Sciatic nerve (tissue), 2 donors: ENCODE data around the gene TTC21A. TPM values are rescaled to one million over a fixed set of nuclear protein-coding genes. Genes with fewer than 3 reads are reported as not detected.
"Not testable (repeated sequence)": the region's sequence is repeated elsewhere in the genome, so short reads cannot be mapped to it uniquely, and the experiment has no call there.

Experiments used
- ATAC-seq: fragments of 200-7000 bp; cut with Tn5 transposase; one replicate; pipeline ENCODE4 v1.9.1; 2020; ENCODE audit warnings: mild to moderate bottlenecking, moderate library complexity
- DNase-seq: peaks from one replicate; pipeline ENCODE4 v3.0.0-alpha.2; 2020; ENCODE audit warnings: low spot score
- intact Hi-C: fragments of 100-400 bp; cut with DNase I; formaldehyde crosslinking; loops from one replicate; pipeline ENCODE4 v1.14.2; 2022
- total RNA-seq: library from RNA; stranded (reverse); fragmentation: NEBNext Ultra II Directional; extraction: Animal tissue kit (Norgen Biotek cat#: 25700); gene quantifications from one replicate; pipeline ENCODE4 v1.2.1, GENCODE V29; 2021
- donor health status: DM: no; HTN: no; CAD: no.
- donor health status: DM: no; HTN: no; CAD: no.

TTC21A gene, protein sequence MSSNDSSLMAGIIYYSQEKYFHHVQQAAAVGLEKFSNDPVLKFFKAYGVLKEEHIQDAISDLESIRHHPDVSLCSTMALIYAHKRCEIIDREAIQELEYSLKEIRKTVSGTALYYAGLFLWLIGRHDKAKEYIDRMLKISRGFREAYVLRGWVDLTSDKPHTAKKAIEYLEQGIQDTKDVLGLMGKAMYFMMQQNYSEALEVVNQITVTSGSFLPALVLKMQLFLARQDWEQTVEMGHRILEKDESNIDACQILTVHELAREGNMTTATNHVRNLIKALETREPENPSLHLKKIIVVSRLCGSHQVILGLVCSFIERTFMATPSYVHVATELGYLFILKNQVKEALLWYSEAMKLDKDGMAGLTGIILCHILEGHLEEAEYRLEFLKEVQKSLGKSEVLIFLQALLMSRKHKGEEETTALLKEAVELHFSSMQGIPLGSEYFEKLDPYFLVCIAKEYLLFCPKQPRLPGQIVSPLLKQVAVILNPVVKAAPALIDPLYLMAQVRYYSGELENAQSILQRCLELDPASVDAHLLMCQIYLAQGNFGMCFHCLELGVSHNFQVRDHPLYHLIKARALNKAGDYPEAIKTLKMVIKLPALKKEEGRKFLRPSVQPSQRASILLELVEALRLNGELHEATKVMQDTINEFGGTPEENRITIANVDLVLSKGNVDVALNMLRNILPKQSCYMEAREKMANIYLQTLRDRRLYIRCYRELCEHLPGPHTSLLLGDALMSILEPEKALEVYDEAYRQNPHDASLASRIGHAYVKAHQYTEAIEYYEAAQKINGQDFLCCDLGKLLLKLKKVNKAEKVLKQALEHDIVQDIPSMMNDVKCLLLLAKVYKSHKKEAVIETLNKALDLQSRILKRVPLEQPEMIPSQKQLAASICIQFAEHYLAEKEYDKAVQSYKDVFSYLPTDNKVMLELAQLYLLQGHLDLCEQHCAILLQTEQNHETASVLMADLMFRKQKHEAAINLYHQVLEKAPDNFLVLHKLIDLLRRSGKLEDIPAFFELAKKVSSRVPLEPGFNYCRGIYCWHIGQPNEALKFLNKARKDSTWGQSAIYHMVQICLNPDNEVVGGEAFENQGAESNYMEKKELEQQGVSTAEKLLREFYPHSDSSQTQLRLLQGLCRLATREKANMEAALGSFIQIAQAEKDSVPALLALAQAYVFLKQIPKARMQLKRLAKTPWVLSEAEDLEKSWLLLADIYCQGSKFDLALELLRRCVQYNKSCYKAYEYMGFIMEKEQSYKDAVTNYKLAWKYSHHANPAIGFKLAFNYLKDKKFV (N-terminal part only)
- 13.4 TPM for total RNA-seq

DNA sequence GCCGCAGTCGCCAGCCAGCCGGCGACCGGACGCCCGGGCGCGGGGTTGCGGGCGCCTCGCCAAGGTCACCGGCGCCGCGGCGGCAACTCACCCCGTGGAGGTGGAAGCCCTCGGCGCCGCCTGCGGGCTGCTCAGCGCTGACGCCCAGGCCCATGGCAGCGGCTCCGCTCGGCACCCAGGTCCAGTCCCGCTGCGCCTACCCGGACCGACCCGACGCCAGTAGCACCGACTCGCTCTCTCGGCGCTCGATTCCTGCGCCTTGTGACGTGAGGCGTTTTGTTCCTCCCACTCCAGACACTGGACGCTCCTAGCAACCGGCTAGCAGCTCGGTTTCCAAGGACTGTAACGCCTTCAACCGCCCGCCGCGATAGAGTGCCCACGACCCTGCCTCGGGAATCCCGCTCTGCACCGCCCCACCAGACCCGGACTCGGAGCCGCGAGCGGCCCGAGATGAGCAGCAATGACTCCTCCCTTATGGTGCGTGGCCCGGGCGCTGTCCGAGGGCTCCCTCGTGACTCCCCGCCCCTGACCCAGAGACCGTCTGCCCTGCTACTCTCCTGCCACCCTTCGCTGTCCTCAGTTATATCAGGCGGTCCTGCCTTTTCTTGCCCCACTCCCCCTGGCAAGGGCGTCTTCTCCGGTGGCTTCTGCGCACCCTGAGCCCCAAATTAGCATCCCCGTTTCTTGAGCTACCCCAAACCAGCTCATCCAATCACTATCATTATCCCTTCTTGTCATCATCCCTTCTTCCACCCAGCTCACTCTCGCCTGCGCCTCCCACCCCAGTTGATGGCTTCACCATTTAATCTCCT lies at the start of gene TTC21A, which contains the start of gene GORASP1:
Gene TTC21A, plus strand, starts transcription at position 293 of the 812 bp plus-strand sequence. Its CDS starts 158 bp downstream, at position 451.
Gene GORASP1, minus strand, starts transcription at position 240 of the 812 bp plus-strand sequence. Its CDS starts 86 bp downstream, at position 154.
- ATAC-seq: peak; percentile 95
- peak; percentile 92 for DNase-seq
- intact Hi-C loops: no loop called here

DNA sequence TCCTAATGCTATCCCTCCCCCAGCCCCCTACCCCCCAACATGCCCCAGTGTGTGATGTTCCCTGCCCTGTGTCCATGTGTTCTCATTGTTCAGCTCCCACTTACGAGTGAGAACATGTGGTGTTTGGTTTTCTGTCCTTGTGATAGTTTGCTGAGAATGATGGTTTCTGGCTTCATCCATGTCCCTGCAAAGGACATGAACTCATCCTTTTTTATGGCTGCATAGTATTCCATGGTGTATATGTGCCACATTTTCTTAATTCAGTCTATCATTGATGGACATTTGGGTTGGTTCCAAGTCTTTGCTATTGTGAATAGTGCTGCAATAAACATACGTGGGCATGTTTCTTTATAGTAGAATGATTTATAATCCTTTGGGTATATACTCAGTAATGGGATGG lies 46.3 kb upstream of the TTC21A start:
- intact Hi-C loops, ATAC-seq, DNase-seq: not testable (repeated sequence)

DNA sequence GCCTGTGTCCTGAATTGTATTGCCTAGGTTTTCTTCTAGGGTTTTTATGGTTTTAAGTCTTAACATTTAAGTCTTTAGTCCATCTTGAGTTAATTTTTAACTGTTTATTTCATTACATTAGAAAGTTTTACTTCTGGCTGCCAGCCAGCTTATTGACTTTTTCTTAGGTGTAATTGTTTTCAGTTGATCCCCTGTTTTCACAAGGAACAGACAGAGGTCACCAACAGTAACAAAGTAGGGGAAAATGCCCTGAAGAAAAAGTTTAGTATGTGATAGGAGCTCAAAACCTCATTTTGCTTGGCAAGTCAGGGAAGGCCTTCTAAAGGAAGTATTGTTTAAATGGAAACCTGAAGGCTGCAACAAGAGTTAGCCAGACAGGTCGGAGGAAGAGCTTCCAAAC lies 45.3 kb upstream of the TTC21A start:
- no peak for ATAC-seq
- intact Hi-C loops: no loop called here

DNA sequence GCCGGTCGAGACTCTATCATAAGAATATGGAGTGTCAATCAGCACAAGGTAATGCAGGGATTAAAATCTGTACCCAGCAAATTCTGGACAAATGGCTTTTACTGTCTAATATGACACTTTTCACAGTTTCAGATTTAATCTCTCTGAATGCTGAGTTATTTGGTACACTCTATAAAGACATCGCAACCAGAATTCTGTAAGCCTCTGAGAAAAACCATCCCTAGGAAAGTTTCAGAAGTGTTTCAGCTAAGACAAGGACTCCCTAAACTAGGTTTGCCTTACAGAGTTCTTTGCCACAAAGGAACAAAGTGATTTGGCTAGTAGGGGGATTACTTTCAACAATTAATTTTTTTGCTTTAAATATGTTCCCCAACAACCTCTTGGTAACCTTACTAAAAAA lies 44.3 kb upstream of the TTC21A start:
- no peak for ATAC-seq
- DNase-seq: no peak
- intact Hi-C loops: no loop called here

More for the DNA sequence above, 45.3 kb upstream of the TTC21A start:
- no peak for DNase-seq

DNA sequence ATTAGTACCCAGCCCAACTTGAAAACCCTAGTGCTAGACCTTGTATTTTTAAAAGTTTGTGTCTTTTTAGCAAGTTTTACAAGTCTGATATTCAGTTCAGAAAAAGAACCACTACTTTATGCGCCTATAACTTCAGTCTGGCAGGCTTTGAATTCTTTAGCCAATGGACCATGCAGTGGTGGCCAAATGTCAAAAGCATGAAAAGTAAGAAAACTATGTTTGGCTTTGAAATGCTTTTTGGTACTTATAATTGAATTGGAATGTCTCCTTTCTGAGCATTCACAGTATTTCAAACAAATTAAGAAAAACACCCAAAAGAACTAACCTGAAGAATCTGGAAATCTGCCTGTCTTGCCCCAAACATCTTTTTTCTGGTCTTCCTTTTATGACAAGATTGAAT lies 42.8 kb upstream of the TTC21A start:
- DNase-seq: no peak
- intact Hi-C loops: no loop called here
- no peak for ATAC-seq

DNA sequence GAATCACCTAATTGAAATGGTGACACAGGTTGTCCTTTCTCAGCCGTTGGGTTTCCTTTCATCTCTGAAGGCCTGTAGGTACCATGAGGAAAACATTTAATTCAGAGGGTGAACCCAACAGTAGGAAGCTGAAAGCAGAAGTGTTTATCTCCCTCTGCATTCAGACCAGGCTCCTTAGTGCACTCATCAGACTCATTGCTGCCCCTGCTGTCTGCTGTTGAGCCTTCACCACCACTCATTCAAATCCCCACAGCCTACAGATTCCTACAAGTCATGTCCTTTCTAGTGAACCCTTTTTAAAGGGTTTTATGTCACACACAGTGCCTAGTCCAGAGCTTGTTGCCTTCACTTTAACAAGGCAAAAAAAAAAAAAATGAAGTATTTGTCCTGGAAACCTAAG lies 42.3 kb upstream of the TTC21A start:
- DNase-seq (no peak), ATAC-seq (peak; percentile 52)
- intact Hi-C loops: no loop called here

DNA sequence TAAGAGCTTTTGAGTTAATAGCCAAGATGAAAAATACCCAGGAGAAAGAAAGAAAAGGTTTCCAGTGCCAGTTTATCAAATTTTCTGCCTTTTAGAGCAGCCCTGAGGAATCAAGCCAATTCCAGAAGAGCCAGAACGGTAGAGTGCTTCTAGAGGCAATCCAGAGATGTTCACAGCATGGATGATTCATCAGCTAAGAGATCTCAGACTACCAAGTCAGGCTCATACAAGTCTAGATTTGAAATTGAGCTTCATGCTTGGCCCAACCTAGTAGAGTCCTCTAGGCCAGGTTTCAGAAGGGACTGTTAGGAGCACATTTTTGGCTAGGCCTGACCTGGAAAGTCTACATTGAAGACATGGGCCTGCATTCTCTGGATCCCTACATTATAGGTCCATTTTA lies 40.2 kb upstream of the TTC21A start:
- ATAC-seq: no peak
- intact Hi-C loops: no loop called here
- DNase-seq: no peak

DNA sequence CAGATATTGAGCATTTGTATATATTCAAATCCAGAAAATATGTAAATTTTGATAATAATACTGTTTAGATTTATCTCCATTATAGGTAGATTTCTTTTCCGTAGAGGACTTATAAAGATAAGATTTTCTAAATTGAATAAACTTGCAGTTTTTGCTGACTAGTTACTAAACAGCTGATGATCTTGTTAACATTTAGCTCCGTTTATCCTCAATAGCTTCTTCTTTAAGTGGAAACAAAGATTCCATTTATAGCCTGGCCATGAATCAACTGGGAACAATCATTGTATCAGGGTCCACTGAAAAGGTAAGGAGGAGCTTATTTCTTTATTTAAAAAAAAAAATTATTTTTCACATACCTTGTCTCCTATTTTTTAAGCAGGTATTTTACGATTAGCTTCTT lies 38.9 kb upstream of the TTC21A start:
- intact Hi-C loops: no loop called here
- no peak for ATAC-seq
- DNase-seq: no peak

DNA sequence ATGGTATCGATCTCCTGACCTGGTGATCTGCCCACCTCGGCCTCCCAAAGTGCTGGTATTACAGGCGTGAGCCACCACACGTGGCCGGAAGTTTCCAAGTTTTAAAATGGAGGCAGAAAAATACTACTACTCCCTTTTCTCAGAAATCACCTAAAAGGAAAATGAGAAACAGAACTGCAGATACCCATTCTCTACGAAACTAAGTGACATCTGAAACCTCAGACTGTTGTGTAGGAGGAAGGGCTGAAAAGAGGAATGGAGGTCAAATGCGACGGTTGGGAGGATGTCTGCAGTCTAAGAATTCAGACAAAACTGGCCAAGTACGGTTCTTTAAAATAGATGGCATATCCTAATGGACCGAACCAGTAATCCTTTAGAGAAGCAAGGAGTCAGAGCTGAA lies 31.6 kb upstream of the TTC21A start:
- no peak for ATAC-seq

DNA sequence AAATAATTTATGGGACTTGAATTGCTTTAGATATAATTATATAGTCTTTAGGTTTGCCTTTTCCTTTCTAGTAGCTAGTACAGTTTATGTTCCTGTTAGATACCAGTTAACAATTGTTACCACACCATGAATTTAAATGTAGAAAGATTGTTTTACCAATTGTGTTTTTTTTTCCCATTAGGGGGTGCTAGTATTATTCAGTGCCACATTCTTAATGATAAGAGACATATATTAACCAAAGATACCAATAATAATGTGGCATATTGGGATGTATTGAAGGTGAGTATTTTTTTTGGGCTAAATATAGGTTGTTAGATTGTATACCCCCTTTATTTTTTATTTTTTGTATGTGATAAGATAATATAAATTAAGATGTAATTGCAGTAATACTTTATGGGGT lies 27.9 kb upstream of the TTC21A start:
- ATAC-seq: no peak

More for the DNA sequence above, 31.6 kb upstream of the TTC21A start:
- intact Hi-C loops: no loop called here
- no peak for DNase-seq

DNA sequence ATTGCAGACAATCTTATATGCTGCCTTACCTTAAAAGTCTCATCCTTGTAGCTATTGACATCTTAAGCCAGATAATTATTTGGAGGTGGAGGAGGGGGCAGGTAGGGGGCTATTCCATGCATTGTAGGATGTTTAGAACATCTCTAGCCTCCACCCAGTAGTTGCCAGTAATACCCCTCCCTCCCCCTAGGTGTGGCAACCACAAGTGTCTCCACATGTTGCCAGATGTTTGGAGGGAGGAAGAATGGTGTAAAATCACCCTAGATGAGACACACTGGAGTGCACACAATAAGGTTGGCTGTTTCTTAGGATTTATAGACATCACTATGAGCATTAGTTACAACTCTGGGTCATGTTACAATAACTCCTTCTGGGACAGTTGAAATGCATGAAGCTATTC lies 27.5 kb upstream of the TTC21A start:
- ATAC-seq: no peak

More for the DNA sequence above, 27.9 kb upstream of the TTC21A start:
- intact Hi-C loops: no loop called here
- no peak for DNase-seq

DNA sequence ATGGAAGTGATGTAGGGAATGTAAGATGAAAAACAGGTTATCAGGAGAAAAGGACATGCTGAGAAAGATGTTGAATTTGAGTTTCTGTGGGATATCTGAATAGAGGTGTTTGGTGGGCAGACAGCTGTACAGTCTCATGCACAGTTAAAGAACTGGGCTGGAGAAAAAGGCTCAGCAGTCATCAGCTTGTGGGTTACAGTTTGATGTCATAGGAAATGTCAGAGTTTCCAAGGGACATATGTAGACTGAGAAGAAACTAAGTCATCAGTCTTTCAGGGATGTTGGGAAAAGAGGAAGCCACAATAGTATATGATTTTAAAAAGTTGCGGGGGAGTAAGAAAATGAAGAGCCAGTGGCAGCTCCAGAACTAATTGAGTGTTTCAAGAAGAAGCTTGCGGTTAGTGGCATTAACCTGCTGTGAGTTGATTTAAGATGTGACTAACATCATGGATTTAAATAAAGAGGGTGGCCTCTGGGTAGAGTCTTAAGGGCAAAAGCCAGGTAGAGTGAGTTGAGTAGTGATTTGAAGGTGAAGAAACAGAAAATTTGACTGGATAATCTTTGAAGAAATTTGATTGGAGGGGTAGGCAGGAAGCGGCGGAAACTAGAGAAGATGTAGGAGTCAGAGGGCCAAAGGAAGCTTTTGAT lies 24.7 kb upstream of the TTC21A start:
- intact Hi-C loops: no loop called here
- ATAC-seq: no peak
- no peak for DNase-seq

More for the DNA sequence above, 27.5 kb upstream of the TTC21A start:
- intact Hi-C loops: no loop called here
- no peak for DNase-seq

DNA sequence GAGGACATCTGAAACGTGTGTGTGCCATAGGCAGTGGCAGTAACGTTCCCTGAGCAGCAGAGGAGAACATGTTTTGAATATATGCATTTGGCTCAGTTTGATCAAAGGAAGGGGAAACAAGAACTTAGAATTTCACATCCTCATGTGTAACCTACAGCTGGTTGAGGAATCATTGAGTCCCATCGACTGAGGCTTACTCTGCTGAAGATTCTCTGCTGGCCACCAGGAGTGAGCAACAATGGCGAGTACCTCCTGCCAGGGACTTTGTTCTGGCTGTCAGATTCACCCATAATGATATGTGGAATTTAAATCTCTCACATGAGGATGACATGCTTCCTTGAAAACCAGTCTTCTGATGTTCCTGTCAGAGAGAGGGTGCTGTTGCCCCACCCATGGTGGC lies 21.3 kb upstream of the TTC21A start:
- ATAC-seq: no peak
- intact Hi-C loops: no loop called here
- DNase-seq: no peak

DNA sequence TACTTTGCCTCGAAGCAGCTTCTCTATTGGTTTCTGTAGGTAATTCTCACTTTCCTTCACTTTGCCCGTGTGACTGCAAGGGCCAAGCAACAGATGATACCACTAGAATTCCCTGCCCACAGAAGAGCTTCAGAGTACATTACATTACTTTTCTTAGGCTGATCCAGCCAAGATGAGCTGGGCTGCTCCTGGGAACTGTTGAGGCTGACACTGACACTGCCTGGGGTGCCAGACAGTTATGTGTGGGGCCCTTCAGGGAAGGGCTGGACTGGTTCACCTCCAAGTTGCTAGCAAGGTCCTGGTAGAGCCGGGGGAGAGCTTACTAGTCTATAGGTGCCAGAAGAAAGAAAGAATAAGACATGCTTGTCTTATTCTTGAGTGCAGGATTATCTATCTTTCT lies 19.0 kb upstream of the TTC21A start:
- intact Hi-C loops: no loop called here
- DNase-seq (no peak), ATAC-seq (no peak)

DNA sequence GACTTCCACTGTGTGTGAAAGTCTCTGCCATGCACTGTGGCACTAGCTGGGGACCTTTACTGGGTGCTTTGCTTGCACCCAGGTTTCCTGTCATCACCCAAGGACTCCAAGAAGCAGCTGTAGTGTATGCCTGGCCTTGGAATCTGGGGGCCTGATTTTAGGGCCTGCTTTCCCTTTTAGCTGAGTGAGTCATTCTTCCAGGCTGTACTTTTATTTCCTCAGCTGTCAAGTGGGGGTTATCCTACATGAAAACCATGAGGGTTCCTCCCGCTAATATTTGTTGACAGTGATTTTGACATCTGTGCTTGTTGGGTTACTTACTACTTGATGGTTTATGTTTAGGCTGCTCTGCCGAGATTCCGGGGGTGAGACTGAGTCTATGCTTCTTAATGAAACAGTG lies 18.6 kb upstream of the TTC21A start:
- DNase-seq: no peak
- intact Hi-C loops: no loop called here
- no peak for ATAC-seq

DNA sequence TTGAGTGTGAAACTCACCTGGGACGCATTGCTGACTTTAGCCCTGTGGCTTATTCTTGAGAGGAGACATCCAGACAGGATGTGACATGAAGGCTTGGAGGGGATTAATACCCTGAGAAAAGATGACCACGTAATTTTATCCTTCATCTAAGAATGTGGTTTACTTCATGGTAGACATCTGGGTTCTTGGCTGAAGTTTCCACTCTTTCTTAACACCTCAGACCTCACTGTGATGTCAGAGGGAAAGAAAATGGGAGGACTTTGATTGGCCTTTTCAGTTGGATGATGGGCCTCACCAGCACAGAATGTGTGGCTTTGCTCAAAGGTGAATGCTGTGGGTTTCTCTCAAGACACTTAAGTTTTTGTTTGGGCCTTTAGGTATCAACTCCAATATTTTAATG lies 16.6 kb upstream of the TTC21A start:
- ATAC-seq (no peak), DNase-seq (no peak)
- intact Hi-C loops: no loop called here

DNA sequence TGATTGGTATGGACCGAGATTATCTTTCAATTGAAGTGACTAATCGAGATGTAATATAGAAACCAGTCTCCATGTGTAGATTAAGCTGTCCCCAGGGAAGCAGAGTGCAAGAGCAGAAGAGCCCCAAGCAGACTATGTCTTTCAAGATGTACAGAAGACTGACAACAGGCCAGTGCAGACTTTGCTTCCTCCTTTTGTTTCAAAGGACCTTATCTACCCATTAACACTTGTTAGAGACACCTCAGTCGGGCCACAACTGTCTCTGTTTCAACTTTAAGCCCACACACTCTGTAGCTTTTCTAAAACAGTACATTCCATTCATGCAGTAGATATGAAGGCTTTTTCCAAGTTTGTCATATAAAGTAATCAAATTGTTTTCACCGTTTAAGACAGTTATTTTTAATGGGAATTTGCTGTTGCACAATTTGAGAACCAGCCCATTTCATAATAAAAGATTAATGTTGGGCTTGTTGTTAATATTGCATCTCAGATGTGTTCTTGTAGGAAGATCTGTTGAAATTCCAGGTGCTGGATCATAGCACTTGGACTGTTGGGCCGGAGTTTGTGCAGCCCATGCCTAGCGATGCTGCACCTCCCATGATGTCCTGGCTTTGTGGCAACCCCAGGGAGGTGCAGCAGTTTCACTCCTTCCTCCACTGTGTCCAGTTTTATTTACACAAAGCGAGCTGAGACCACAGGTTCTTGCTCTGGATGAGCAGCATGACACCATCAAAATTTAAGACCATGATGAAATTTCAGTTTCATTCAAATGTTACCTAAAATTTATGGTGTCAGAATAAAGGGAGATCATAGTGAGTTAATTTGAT lies 12.4 kb upstream of the TTC21A start:
- no peak for DNase-seq
- ATAC-seq: no peak
- intact Hi-C loops: no loop called here
